ENCODE measurements around the gene SIGLEC6.

DNA sequence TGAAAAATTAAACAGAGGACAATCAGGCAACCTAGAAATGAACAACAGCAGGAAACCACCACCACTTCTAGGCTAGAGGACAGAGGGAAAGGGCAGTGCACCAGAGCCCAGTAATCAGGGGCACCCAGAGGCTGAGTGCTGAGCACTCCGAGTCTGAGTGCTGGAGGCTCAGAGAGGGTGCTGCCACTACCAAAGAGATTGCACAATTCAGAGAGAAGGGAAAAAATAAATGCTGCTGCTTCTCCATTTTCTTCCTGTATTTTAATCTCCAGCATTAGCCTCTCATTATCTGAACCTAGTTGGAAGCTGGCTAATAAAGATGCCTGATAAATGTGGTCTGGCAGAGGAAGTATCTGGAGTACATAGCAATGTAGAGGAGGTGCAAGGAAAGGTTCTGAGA lies 27.8 kb upstream of the SIGLEC6 start:
- TF ChIP-seq CTCF (IDR thresholded peaks at IDR 0.05 in 4 of 5, conservative IDR thresholded peaks at IDR 0.05 in 1 of 5) (no peak), POLR2A (IDR thresholded peaks at IDR 0.05) (no peak)
